ENCODE data around the gene NSG2. TPM values are rescaled to one million over a fixed set of nuclear protein-coding genes. Genes with fewer than 3 reads are reported as not detected.

The NSG2 gene
- total and polyA plus RNA-seq, 4 donors: 0.14 TPM; not detected in 3

GRCh38 chr5:174093123-174093522, 47.6 kb downstream of the NSG2 start:
- no peaks in the 10 kb centered on the region for H3K9me3 ChIP-seq (ENCODE audit: control insufficient read depth in 4 of 4, low read length in 3 of 4)
- WGBS: 85% methylated on average over 5 of the region's 5 CpGs
- H3K9ac ChIP-seq (ENCODE audit: low read depth in 1 of 2, low read length in 2 of 2): no peak overlapping the region
- DNase-seq (ENCODE audit: low spot score): no peak
- TF ChIP-seq FOXA2 (IDR thresholded peaks at IDR 0.05) (no peak), NR2F2 (IDR thresholded peaks at IDR 0.05) (no peak), RXRA (IDR thresholded peaks at IDR 0.05) (no peak), SP1 (IDR thresholded peaks at IDR 0.05) (no peak), FOXA1 (IDR thresholded peaks at IDR 0.05) (no peak), EGR1 (IDR thresholded peaks at IDR 0.05; ENCODE audit: low read depth in 2 of 2) (no peak), ZBTB33 (IDR thresholded peaks at IDR 0.05) (no peak), YY1 (IDR thresholded peaks at IDR 0.05) (no peak), HNF4A (conservative IDR thresholded peaks at IDR 0.05) (no peak), ATF3 (IDR thresholded peaks at IDR 0.05) (no peak), REST (IDR thresholded peaks at IDR 0.05) (no peak), JUND (IDR thresholded peaks at IDR 0.05) (no peak), HNF4G (IDR thresholded peaks at IDR 0.05) (no peak), RAD21 (IDR thresholded peaks at IDR 0.05) (no peak)
- H3K27ac ChIP-seq (ENCODE audit: low read depth in 1 of 2, low read length in 2 of 2): no peak overlapping the region
- no peaks in the 10 kb centered on the region for H3K27me3 ChIP-seq (ENCODE audit: control insufficient read depth in 4 of 4, insufficient read depth in 4 of 4, low read length in 3 of 4)
- no peaks in the 10 kb centered on the region for H3K4me1 ChIP-seq (ENCODE audit: control insufficient read depth in 4 of 4, insufficient read depth in 4 of 4, low read length in 3 of 4)
- H3K36me3 ChIP-seq (ENCODE audit: control insufficient read depth in 4 of 4, insufficient read depth in 3 of 4, low read depth in 1 of 4, low read length in 3 of 4): no peaks in the 10 kb centered on the region
- no peak overlapping the region for H3K4me3 ChIP-seq (ENCODE audit: low read depth in 1 of 3, low read length in 3 of 3)

GRCh38 chr5:174094857-174095606, 49.5 kb downstream of the NSG2 start:
- no peaks in the 10 kb centered on the region for H3K9me3 ChIP-seq (ENCODE audit: control insufficient read depth in 4 of 4, low read length in 3 of 4)
- no peak overlapping the region for H3K9ac ChIP-seq (ENCODE audit: low read depth in 1 of 2, low read length in 2 of 2)
- no peak overlapping the region for H3K27ac ChIP-seq (ENCODE audit: low read depth in 1 of 2, low read length in 2 of 2)
- 80% methylated on average over 10 of the region's 10 CpGs for WGBS
- H3K27me3 ChIP-seq (ENCODE audit: control insufficient read depth in 4 of 4, insufficient read depth in 4 of 4, low read length in 3 of 4): no peaks in the 10 kb centered on the region
- no peaks in the 10 kb centered on the region for H3K36me3 ChIP-seq (ENCODE audit: control insufficient read depth in 4 of 4, insufficient read depth in 3 of 4, low read depth in 1 of 4, low read length in 3 of 4)
- H3K4me3 ChIP-seq (ENCODE audit: low read depth in 1 of 3, low read length in 3 of 3): no peak overlapping the region
- no peaks in the 10 kb centered on the region for H3K4me1 ChIP-seq (ENCODE audit: control insufficient read depth in 4 of 4, insufficient read depth in 4 of 4, low read length in 3 of 4)
- DNase-seq (ENCODE audit: low spot score): no peak
- TF ChIP-seq ATF3 (IDR thresholded peaks at IDR 0.05): no peak
- TF ChIP-seq GABPA (IDR thresholded peaks at IDR 0.05 in 1 of 2, conservative IDR thresholded peaks at IDR 0.05 in 1 of 2): no peak
- no peak for TF ChIP-seq SP1 (IDR thresholded peaks at IDR 0.05)
- no peak for TF ChIP-seq JUND (IDR thresholded peaks at IDR 0.05)
- no peak for TF ChIP-seq FOXA2 (IDR thresholded peaks at IDR 0.05)
- TF ChIP-seq RAD21 (IDR thresholded peaks at IDR 0.05): no peak
- no peak for TF ChIP-seq MAX (IDR thresholded peaks at IDR 0.05)
- TF ChIP-seq EGR1 (IDR thresholded peaks at IDR 0.05; ENCODE audit: low read depth in 2 of 2): no peak
- no peak for TF ChIP-seq REST (IDR thresholded peaks at IDR 0.05)
- TF ChIP-seq NR2F2 (IDR thresholded peaks at IDR 0.05): no peak
- no peak for TF ChIP-seq CTCF (IDR thresholded peaks at IDR 0.05; ENCODE audit: low read depth, low read length, missing input control)
- TF ChIP-seq YY1 (IDR thresholded peaks at IDR 0.05): no peak
- TF ChIP-seq RXRA (IDR thresholded peaks at IDR 0.05): no peak
- no peak for TF ChIP-seq FOXA1 (IDR thresholded peaks at IDR 0.05)
- no peak for TF ChIP-seq TAF1 (conservative IDR thresholded peaks at IDR 0.05)
- TF ChIP-seq HNF4G (IDR thresholded peaks at IDR 0.05): no peak
